ENCODE measurements around the gene ANOS1. TPM values are rescaled to one million over a fixed set of nuclear protein-coding genes. Genes with fewer than 3 reads are reported as not detected.

The ANOS1 gene
- total and polyA plus RNA-seq, 2 of the 8 experiments (the other 6 are each of a cell fraction or from before 2014, with no cell fraction given) = 34.4 to 59.0 TPM

GRCh38 chrX:8724300-8724699 lies 7.6 kb downstream of the ANOS1 start (continued):
- TF ChIP-seq, protein P1, sequence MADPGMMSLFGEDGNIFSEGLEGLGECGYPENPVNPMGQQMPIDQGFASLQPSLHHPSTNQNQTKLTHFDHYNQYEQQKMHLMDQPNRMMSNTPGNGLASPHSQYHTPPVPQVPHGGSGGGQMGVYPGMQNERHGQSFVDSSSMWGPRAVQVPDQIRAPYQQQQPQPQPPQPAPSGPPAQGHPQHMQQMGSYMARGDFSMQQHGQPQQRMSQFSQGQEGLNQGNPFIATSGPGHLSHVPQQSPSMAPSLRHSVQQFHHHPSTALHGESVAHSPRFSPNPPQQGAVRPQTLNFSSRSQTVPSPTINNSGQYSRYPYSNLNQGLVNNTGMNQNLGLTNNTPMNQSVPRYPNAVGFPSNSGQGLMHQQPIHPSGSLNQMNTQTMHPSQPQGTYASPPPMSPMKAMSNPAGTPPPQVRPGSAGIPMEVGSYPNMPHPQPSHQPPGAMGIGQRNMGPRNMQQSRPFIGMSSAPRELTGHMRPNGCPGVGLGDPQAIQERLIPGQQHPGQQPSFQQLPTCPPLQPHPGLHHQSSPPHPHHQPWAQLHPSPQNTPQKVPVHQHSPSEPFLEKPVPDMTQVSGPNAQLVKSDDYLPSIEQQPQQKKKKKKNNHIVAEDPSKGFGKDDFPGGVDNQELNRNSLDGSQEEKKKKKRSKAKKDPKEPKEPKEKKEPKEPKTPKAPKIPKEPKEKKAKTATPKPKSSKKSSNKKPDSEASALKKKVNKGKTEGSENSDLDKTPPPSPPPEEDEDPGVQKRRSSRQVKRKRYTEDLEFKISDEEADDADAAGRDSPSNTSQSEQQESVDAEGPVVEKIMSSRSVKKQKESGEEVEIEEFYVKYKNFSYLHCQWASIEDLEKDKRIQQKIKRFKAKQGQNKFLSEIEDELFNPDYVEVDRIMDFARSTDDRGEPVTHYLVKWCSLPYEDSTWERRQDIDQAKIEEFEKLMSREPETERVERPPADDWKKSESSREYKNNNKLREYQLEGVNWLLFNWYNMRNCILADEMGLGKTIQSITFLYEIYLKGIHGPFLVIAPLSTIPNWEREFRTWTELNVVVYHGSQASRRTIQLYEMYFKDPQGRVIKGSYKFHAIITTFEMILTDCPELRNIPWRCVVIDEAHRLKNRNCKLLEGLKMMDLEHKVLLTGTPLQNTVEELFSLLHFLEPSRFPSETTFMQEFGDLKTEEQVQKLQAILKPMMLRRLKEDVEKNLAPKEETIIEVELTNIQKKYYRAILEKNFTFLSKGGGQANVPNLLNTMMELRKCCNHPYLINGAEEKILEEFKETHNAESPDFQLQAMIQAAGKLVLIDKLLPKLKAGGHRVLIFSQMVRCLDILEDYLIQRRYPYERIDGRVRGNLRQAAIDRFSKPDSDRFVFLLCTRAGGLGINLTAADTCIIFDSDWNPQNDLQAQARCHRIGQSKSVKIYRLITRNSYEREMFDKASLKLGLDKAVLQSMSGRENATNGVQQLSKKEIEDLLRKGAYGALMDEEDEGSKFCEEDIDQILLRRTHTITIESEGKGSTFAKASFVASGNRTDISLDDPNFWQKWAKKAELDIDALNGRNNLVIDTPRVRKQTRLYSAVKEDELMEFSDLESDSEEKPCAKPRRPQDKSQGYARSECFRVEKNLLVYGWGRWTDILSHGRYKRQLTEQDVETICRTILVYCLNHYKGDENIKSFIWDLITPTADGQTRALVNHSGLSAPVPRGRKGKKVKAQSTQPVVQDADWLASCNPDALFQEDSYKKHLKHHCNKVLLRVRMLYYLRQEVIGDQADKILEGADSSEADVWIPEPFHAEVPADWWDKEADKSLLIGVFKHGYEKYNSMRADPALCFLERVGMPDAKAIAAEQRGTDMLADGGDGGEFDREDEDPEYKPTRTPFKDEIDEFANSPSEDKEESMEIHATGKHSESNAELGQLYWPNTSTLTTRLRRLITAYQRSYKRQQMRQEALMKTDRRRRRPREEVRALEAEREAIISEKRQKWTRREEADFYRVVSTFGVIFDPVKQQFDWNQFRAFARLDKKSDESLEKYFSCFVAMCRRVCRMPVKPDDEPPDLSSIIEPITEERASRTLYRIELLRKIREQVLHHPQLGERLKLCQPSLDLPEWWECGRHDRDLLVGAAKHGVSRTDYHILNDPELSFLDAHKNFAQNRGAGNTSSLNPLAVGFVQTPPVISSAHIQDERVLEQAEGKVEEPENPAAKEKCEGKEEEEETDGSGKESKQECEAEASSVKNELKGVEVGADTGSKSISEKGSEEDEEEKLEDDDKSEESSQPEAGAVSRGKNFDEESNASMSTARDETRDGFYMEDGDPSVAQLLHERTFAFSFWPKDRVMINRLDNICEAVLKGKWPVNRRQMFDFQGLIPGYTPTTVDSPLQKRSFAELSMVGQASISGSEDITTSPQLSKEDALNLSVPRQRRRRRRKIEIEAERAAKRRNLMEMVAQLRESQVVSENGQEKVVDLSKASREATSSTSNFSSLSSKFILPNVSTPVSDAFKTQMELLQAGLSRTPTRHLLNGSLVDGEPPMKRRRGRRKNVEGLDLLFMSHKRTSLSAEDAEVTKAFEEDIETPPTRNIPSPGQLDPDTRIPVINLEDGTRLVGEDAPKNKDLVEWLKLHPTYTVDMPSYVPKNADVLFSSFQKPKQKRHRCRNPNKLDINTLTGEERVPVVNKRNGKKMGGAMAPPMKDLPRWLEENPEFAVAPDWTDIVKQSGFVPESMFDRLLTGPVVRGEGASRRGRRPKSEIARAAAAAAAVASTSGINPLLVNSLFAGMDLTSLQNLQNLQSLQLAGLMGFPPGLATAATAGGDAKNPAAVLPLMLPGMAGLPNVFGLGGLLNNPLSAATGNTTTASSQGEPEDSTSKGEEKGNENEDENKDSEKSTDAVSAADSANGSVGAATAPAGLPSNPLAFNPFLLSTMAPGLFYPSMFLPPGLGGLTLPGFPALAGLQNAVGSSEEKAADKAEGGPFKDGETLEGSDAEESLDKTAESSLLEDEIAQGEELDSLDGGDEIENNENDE (IDR thresholded peaks at IDR 0.05; ENCODE audit: insufficient replicate concordance, low read length) = no peak
- TF ChIP-seq TAF1 (IDR thresholded peaks at IDR 0.05; ENCODE audit: low read depth, low read length) (no peak), BRCA1 (IDR thresholded peaks at IDR 0.05; ENCODE audit: low read depth, low read length) (no peak)
